GM21447 (cell line): ENCODE data around the gene THAP12.

ENCODE experiments used
- ATAC-seq: cut with Tn5 transposase; IDR thresholded peaks from one replicate; pipeline ENCODE4 v1.9.1; 2021; ENCODE audit not compliant: unreplicated experiment

THAP12 gene

DNA sequence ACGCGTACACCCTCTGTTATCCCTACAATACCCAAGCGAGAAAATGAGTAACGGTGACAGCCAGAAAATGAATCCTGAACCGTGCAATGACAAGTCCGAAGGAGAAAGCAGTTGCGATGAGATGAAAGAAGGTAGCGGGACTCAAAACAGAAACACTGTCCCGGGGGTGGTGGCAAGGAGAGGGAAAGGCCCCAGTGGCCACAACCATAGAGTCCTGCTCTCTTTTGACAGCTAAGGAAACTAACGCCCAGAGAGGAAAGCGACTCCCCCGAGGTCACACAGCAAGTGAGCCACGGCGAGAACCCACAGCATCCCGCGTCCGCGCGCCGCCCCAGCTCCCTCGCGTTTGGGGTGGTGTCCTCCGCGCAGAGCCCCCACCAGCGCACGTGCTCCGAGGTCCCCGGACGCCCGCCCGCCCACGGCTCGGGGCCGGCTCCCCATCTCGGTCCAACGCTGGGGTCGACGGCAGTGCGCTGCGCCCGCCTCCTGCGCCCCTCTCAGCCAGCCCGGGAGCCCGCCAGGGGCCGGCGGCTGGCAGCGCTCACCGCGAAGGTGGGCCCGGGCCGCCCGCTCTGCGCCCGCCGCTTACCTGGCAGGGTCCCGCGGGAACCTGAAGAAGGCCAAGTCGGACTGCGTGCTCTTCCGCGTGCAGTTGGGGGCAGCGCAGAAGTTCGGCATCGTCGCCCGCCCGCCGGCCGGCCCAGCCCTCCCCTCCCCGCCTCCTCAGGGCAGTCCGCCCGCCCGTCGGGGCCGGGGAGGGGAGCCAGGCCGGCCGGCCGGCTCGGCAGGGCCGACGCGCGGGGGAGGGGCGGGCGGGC is 564 bp downstream of the THAP12 start:
- ATAC-seq = peak; percentile 27

DNA sequence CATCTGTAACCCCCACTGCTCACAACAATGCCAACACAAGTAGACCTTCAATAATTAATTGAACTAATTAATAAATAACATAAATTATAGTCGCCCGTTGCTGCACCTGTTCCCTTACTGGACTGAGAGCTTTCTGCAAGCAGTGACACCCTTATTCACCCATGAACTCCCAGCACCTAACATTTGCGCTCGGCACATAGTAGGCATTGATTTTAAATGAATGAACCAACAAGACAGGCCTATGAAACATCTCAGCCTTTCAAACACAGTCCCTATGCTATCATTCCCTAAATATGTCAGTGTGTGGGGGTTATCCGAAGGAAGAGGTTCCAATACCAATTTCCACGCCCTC is 1.1 kb downstream of the THAP12 start:
- ATAC-seq = no peak

- no peak for ATAC-seq
These were observed 4.0 kb downstream of the THAP12 start for GRCh38 chr11:76376746-76377558.

DNA sequence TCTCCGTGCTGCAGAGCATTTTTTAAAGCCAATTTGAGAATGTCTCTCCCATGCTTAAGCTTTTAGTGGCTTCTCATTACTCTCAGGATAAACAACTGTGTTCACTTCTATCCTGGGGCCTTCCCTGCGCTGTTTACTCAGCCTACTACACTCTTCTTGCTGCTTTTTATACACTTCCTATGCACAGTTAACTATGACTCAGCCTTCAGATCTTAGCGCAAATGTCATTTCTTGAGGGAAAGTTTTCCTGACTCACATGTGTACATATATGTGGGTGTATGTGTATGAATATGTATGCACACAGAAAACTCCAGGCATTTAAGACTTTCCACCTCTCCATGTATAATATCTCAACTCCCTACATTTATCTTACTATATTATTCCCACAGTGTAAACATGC is 9.8 kb downstream of the THAP12 start:
- peak; percentile 61 for ATAC-seq

GRCh38 chr11:76369406-76369805 is 11.5 kb downstream of the THAP12 start:
- ATAC-seq = no peak

DNA sequence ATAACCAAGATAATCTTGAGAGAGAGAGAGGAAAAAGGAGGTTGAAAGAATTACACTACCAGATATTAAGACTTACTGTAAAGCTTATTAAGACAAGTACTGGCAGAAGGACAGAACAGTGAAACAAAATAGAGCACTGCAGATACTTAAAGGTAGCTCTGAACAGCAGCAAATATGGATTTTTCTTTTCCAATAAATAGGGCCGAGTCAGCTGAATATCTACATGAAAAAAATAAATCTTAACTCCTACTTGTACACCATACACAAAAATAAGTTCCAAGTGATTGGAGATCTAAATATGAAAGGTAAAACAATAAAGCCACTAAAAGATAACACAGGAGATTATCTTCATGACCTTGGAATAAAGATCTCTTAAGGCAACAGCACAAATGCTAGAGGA is 12.4 kb downstream of the THAP12 start:
- no peak for ATAC-seq

DNA sequence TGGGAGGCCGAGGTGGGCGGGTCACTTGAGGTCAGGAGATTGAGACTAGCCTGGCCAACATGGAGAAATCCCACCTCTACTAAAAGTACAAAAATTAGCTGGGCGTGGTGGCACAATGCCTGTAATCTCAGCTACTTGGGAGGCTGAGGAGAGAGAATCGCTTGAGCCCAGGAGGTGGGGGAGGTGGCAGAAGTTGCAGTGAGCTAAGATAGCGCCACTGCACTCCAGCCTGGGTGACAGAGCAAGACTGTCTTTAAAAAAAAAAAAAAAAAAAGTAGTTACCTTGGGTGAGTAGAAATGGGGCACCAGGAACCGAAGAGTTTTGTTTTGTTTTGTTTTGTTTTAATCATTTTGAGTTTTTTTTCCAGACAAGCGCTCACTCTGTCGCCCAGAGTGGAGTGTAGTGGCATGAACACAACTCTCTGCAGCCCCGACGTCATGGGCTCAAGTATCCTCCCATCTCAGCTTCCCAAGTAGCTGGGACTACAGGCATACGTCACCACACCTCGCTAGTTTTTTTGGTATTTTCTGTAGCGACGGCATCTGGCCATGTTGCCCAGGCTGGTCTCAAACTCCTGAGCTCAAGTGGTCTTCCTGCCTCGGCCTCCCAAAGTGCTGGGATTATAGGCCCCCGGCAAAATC is 15.8 kb downstream of the THAP12 start:
- no peak for ATAC-seq

GRCh38 chr11:76362716-76363115 is 18.2 kb downstream of the THAP12 start:
- ATAC-seq = no peak

GRCh38 chr11:76361776-76362175 is 19.2 kb downstream of the THAP12 start:
- no peak for ATAC-seq

DNA sequence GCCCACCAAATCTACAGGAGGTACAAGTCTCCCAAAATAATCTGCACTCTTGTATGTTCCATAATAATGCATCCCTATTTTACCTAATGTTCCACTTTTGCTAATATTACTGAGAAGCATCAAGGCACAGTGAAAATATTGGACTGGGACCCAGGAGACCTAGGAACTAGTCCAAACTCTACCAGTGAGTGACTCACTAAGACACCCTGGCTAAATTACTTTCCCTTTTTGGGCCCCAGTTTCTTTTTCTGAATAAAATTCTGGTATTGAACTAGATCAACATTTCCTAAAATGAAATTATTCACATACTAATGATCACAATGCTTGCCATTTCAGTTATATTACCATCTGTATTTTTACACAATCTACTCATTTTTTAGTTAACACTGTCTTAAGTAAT is 19.6 kb downstream of the THAP12 start:
- no peak for ATAC-seq

- no peak for ATAC-seq
These were observed 25.8 kb downstream of the THAP12 start for GRCh38 chr11:76355172-76355571.

GRCh38 chr11:76348348-76348747 is 32.6 kb downstream of the THAP12 start:
- no peak for ATAC-seq

GRCh38 chr11:76347466-76347865 is 33.5 kb downstream of the THAP12 start:
- no peak for ATAC-seq

DNA sequence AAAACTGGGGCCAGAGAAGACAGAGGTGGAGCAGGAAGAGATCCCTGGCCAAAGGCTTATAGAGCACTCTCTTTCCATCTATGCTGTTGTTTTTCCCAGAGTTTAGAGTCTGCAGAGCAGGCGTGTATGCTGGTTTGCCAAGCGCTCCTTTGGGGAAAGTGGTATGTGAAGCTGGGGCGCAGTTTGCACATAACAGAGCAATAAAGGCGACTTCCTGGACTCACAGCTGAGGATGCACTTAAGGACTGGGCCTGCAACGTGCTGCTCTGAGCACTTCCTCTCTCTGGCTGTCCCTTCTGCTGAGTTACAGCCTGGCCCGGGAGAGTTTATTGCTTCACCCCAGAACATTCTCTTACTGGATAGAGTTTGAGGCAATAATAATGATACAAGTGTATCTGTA is 41.7 kb downstream of the THAP12 start:
- ATAC-seq = no peak

DNA sequence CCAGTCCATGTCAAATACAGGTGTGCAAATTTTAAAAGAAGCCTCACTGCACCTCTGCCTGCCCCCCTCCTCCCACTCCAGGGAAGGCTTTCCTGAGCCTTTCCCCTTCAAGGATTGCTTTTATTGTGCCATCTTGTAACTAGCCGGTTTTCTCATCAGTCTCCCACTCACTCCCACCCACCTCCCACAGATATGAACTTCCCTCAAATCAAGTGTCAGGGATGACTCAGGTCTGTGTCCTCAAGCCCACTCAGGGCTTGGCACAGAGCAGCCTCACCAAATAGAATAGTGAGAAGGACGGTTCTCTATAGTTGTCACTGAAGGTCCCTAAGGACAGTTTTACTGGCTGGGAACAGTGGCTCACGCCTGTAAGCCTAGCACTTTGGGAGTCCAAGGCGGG is 43.0 kb downstream of the THAP12 start:
- no peak for ATAC-seq

DNA sequence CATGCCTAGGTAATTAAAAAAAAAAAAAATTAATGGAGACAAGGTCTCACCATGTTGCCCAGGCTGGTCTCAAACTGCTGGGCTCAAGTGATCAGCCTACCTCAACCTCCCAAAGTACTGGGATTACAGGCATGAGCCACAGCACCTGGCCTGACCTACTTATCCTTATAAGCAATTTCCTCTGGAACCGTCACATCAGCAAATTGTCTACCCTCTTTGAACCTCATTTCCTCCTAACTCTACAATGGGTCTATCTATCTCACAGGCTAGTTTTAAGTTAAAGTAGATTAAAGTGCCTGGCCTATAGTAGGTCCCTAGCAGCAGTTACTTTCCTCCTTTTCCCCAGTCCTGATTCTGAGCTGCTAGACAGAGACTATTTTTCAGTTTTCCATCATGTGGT is 43.5 kb downstream of the THAP12 start:
- ATAC-seq = no peak

GRCh38 chr11:76336597-76336996 is 44.3 kb downstream of the THAP12 start:
- ATAC-seq = no peak

DNA sequence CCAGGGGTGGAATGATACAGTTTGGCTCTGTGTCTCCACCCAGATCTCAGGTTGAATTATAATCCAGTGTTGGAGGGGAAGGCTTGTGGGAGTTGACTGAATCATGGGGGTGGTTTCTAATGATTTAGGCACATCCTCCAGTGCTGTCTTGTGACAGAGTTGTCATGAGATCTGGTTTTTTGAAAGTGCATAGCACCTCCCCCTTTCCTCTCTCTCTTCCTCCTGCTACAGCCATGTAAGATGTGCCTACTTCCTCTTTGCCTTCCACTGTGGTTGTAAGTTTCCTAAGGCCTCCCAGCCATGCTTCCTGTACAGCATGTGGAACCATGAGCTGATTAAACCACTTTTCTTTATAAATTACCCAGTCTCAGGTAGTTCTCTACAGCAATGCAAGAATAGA is 45.1 kb downstream of the THAP12 start:
- no peak for ATAC-seq

DNA sequence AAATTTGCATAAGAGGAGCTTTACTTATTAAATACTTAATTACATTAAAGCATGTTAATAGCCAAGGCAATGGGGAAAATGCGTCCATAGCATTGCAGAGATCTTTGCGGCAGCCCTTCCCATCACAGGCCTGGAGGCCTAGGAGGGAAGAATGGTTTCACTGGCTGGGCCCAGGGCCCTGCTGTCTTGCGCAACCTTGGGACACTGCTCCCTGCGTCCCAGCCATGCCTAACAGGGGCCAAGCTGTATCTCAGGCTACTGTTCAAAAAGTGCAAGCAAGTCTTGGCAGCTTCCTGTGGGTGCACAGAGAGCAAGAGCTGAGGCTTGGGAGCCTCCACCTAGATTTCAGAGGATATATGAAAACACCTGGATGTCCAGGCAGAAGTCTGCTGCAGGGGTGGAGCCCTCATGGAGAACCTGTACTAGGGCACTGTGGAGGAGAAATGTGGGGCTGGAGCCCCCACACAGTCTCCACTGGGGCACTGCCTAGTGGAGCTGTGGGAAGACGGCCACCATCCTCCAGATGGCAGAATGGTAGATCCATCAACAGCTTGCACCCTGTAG is 46.0 kb downstream of the THAP12 start:
- ATAC-seq = no peak

DNA sequence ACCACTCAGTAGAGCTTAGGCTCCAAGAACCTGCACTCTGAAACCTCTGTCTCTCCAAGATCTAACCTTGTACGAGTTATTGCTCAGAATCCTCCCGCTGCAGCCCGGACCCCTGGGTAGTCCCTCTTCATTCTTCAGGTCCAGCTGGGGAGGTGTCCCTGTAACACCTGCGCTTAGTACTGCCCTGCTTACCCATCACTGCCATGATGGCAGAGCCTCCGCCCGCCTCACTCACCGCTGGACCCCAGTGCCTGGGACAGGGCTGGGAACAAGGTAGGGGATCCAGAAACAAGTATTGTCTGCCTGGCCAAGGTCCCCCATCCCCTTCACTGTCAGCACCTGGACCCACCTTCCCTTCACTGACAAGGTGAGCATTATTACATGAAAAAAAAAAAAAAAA is 50.3 kb downstream of the THAP12 start:
- no peak for ATAC-seq

DNA sequence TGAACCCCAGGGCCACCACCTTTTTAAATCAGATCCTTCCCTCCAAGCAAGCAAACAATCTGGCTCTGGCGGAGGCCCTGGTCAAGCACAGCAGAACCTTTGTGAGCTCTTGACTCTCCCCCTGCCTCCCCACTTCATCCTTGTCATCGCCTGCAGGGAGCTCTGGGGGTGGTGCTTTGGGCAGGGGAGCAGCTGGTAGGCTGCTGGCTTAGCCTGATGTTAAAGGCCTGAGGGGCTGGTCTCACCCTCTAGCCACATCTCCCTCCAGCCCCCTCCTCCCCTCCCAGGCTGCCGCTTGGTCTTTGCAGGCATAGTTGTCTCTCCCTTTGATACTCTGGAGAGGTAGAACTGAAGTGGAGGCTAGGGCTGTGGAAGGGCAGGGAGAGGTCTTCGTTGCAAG is 50.9 kb downstream of the THAP12 start:
- ATAC-seq = no peak
